Fibroblast of peridontal ligament (primary cell): ENCODE data around the gene ADAM21.
"Not testable (repeated sequence)": the region's sequence is repeated elsewhere in the genome, so short reads cannot be mapped to it uniquely, and the experiment has no call there.

Experiments
- DNase-seq: peaks from one replicate; pipeline ENCODE4 v3.0.0-alpha.2; 2010; ENCODE audit errors: extremely low read depth

ADAM21 gene

GRCh38 chr14:70451874-70452273 is at the start of gene ADAM21:
Gene ADAM21, plus strand, starts transcription at chr14:70452174. Its CDS starts 5,326 bp downstream, at chr14:70457500.
- DNase-seq: no peak

DNA sequence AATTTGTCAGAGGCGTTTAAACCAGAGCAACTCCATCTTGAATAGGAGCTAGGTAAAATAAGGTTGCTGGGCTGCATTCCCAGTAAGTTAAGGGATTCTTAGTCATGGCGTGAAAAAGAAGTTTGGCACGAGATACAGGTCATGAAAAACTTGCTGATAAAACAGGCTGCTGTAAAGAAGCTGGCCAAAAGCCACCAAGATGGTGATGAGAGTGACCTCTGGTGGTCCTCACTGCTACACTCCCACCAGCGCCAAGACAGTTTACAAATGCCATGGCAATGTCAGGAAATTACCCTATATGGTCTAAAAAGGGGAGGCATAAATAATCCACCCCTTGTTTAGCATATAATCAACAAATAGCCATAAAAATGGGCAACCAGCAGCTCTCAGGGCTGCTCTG is 48.6 kb upstream of the ADAM21 start:
- DNase-seq: not testable (repeated sequence)

- DNase-seq: not testable (repeated sequence)
Measured at GRCh38 chr14:70406216-70406615, 45.8 kb upstream of the ADAM21 start.

DNA sequence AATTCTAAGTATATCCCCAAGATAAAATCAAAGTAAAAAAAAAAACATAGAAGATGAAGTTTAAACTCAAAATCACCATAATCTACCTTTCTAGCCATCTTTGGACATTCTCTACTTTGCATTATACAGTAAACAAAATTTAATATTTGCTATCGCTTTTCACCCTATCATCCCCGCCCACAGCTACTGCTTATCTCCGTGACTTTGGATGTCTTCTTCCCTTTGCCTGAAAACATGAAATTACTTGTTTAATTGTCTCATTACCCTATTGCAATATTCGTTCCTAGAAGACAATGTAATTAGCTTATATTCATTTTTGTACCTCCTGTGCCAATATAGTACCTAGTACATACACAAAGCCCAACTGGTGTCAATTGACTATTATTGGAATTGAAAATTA is 44.4 kb upstream of the ADAM21 start:
- DNase-seq: no peak

DNA sequence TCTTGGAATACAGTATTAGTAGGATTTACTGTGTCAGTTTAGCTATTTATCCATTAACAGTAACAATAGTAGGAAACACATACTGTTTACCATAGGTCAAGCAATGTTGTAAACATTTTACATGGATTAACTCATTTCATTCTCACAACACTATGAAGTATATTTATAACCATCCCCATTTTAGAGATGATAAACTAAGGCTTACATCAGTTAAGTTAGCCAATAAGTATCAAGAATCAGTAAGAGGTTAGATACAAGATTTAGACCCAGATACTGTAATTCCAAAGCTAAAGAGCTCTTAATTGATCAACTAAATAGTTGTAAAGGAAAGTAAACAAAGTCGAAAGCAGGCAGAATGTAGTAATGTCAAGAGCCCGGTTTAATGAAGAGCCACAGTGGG is 36.2 kb upstream of the ADAM21 start:
- peak; percentile 9 for DNase-seq

DNA sequence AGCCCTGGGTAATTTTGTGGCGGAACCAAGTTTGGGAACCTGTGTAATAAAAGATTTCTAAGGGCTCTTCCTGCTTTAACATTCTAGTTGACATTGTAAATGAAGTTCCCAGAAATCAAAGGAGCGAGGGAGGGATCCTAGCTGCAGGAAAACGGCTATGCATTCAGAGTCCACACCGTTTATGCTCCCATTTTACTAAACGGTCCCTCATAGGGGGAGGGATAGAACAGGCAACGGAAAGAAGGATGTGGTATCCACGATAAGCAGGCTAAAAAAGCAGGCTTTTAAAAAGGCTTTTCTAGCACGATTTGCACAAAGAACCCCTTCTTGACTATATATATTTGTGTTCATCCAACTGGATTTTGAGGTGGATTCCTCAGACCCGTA is 35.6 kb upstream of the ADAM21 start:
- DNase-seq: peak; percentile 21

- peak; percentile 62 for DNase-seq
Measured at GRCh38 chr14:70416725-70417349, 35.1 kb upstream of the ADAM21 start, which contains the start of gene SYNJ2BP. Gene SYNJ2BP, minus strand, starts transcription at chr14:70417090. Its CDS starts 127 bp downstream, at chr14:70416963.

GRCh38 chr14:70419270-70419931 is 32.6 kb upstream of the ADAM21 start:
- not testable (repeated sequence) for DNase-seq

DNA sequence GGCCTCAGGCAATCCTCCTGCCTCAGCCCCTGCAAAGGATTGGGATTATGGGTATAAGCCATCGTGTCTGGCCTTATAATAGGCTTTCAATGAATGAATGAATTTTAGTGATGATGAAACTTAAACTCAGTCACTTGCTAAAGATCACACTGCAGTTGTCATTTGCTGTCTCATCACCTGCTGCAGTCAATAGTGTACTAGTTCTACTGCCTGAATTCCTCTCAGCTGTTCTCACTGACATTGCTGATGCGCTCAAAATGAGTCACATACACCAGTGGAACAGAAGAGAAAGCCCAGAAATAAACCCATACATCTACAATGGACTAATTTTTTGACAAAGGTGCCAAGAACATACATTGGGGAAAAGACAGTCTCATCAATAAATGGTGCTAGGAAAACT is 29.4 kb upstream of the ADAM21 start:
- DNase-seq: no peak

DNA sequence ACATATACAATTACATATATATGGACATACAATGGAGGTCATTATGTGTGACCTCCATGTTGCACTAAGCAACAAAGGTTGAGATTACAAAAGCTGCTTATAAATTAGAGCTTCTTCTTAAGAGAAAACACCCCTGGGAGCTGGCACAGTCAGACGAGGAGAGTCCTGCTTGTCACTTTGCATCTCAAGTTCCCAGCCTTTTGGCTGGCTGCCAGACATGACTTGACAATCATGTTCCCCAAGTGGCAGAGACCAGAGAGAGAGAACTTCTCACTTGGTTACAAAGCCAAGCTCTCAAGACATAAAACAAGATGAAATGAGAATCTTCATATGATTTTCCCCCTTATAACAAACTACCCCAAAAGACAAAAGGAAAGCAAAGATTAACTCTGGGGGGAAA is 26.6 kb upstream of the ADAM21 start:
- no peak for DNase-seq

GRCh38 chr14:70426555-70426954 is 25.4 kb upstream of the ADAM21 start:
- DNase-seq: not testable (repeated sequence)

DNA sequence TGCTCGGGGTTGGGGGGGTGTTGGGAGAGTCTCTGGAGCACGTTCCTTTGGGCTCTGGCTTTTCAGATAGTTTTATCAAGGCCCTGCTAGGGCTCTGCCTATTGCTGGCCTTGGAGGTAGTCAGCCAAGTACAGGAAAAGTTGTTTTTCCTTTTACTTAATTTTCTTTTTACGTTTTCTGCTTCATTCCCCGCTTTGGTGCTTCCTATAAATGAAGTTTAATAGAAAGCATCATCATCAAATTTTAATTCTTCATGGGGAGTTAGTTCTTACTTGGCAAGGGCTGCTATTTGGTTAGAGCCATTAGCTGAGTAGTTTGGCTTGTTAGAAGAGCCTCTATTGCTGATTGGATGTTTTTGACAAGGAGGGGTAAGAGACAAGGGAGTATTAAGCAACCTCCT is 15.1 kb upstream of the ADAM21 start:
- DNase-seq: no peak

DNA sequence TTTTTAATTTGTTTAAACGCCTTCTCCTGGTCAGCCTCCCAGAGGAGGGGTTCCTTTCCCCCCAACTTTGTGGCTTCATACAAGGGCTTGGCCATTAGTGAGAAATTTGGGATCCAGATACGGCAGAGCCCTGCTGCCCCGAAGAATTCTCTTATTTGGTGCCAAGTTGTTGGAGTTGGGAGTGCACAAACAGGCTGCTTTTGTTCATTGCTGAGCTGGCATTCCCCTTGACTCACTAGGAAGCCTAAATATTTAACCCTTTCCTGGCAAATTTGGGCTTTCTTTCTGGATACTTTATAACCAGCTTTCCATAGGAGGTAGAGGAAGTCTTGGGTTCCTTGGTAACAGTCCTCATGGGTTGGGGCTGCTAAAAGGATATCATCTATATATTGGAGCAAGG is 10.3 kb upstream of the ADAM21 start:
- no peak for DNase-seq

GRCh38 chr14:70442750-70443149 is 9.2 kb upstream of the ADAM21 start:
- no peak for DNase-seq

- DNase-seq: peak; percentile 53
Measured at GRCh38 chr14:70448633-70449340, 3.2 kb upstream of the ADAM21 start.

DNA sequence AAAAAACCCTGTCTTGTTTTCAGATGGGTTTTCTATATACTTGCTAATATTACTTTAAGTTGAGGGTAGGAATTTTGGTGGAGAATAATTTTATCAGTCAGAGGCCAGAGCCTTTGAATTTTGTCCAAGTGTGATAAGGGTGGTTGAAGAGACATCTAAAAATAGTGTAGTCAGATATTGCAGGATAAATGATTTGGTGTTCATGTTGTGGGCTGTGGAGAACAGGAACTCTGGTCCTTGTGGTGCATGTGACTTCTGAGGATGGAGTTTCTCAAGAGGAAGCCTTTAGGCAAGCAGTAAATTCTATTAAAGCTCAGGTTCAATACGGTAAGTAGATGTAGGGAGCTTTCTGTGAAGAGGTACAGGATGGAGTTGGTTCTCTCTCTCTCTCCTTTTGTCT is 2.8 kb downstream of the ADAM21 start:
- no peak for DNase-seq

GRCh38 chr14:70468731-70469130 is 16.8 kb downstream of the ADAM21 start:
- DNase-seq: no peak

GRCh38 chr14:70470863-70471563 is 19.0 kb downstream of the ADAM21 start:
- not testable (repeated sequence) for DNase-seq

- no peak for DNase-seq
Measured at GRCh38 chr14:70472253-70473159, 20.5 kb downstream of the ADAM21 start.

- no peak for DNase-seq
Measured at GRCh38 chr14:70473825-70474224, 21.9 kb downstream of the ADAM21 start.

GRCh38 chr14:70475459-70475858 is 23.5 kb downstream of the ADAM21 start:
- not testable (repeated sequence) for DNase-seq
